NCI-H82 treated with DMSO at 0.1 percent for 48 hours (cell line): ENCODE data around the gene CIT.
"Not testable (repeated sequence)": the region's sequence is repeated elsewhere in the genome, so short reads cannot be mapped to it uniquely, and the experiment has no call there.

ENCODE experiments used
- DNase-seq: peaks from one replicate; lab custom pipeline; 2025; ENCODE audit not compliant: unreplicated experiment; lab: John Stamatoyannopoulos, UW

The CIT gene

GRCh38 chr12:119659289-119659897 is 217.7 kb downstream of the CIT start:
- no peak for DNase-seq

- DNase-seq, result not testable (repeated sequence)
These were observed 219.0 kb downstream of the CIT start for GRCh38 chr12:119658166-119658565.

- DNase-seq, result not testable (repeated sequence)
These were observed 220.1 kb downstream of the CIT start for GRCh38 chr12:119657001-119657400.

- no peak for DNase-seq
These were observed 224.5 kb downstream of the CIT start for GRCh38 chr12:119652665-119653064.

- no peak for DNase-seq
These were observed 227.8 kb downstream of the CIT start for GRCh38 chr12:119649202-119649808.

GRCh38 chr12:119645535-119646059 is 231.5 kb downstream of the CIT start:
- no peak for DNase-seq

- no peak for DNase-seq
These were observed 232.2 kb downstream of the CIT start for GRCh38 chr12:119644930-119645329.

- no peak for DNase-seq
These were observed 234.1 kb downstream of the CIT start for GRCh38 chr12:119642986-119643385.
